Posterior cingulate gyrus (tissue), 11 donors: ENCODE measurements around the gene PRSS16.
"Not testable (repeated sequence)": the region's sequence is repeated elsewhere in the genome, so short reads cannot be mapped to it uniquely, and the experiment has no call there.

ENCODE experiments used
- DNase-seq, 10 donors: peaks; one replicate each; pipeline versions ENCODE4 v3.0.0 to v3.0.0-alpha.2; 2020 to 2021; ENCODE audit warnings: mixed read lengths in 3 of 10
- intact Hi-C: fragments of 100-400 bp; cut with DNase I; formaldehyde crosslinking; loops from one replicate; pipeline ENCODE4 v1.15.1; 2023

PRSS16 gene

DNA sequence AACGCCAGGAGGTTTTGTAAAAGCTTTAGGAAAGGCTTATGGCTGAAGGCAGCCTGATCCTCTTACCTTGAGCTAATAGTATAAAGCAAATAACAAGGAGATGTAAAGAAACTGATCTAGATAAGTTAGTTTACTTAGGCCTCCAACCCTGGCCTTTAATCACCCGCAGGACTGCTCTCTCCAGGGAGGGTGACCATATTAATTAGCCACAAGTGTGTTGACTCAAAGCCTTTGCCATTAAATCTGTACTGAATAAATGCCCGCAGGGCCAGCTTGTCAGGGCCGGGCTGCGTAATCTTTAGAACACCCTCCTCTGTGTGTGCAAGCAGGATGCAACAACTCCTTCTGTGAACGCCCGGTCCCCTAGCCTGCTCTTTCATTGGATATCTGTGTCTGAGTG, 6.1 kb upstream of the PRSS16 start:
- no peak for DNase-seq
- intact Hi-C loops, result no loop called here

DNA sequence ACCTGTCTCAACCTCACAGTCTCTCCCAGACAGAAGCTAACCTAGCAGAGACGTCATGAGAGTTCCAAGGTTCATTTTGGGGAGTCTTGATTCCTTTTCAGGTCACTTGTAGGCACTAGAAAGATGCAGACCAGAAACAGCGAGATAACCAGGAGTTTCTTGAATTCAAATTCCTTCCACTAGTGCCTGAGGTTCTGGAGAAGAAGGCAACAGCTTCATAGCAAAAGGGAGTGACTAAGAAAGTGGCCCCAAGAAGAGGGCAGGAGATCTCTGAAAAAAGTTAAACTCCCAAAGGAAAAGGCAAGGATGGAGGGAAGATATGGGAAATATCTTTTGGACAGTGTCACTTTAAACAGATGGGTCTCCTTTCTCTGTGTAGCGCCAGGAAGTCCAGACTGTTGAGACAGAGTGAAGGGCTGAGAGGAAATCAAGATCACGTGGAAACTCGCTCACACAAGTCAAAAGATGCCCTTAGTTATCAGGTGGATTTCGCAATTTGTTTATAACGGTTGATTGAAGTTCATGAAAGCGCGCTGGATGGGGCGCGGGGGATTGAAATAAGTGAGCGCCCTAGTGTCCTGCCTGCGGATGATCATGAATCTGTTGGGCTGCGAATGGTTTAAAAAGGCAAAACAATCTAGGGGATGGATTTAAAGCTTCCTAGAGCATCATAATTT, 4.8 kb upstream of the PRSS16 start:
- intact Hi-C loops, result no loop called here
- no peak for DNase-seq

DNA sequence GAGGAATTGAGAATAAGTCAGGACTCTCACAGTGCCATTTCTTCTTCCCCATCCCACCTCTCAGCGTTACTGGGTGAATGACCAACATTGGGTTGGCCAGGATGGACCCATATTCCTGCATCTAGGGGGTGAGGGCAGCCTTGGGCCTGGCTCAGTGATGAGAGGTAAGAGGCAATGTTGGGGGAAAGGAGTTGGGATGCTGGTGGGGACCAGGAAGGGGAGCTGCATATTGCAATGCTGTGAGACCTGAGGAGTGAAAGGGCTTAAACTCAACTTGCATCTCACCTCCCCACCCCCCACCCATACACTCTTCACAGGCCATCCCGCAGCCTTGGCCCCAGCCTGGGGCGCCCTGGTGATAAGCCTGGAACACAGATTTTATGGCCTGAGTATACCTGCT, 1.3 kb downstream of the PRSS16 start:
- no peak for DNase-seq
- intact Hi-C loops, result no loop called here

GRCh38 chr6:27250277-27251111, 3.0 kb downstream of the PRSS16 start:
- intact Hi-C loops, result no loop called here
- no peak for DNase-seq

- DNase-seq, result peak in 9 of 10 donors; percentile 19 to 96 (median 74)
- intact Hi-C loops, result no loop called here
Measured at GRCh38 chr6:27251112-27251605, 3.7 kb downstream of the PRSS16 start.

DNA sequence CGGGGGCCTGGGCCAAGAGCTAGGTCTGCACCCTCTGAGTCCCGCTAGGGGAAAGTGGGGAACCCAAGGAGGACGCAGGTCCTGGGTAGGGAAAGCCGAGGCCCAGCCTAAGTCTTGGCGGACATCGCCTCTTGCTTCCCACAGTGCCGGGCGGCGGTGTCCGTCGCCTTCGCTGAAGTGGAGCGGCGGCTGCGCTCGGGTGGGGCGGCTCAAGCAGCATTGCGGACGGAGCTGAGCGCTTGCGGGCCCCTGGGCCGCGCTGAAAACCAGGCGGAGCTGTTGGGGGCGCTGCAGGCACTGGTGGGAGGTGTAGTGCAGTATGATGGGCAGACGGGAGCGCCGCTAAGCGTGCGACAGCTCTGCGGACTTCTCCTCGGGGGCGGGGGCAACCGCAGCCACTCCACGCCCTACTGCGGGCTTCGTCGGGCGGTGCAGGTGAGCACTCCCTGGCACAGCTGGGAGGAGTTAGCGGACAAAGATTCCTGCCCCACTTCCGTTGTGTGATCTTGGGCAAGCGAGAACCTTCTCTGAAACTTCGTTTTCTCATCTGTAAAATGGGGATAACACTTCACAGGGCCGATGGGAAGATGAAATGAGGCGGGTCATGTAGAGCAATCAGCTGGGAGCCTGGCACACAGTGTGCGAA, 4.2 kb downstream of the PRSS16 start:
- peak in 9 of 10 donors; percentile 16 to 96 (median 50) for DNase-seq
- intact Hi-C loops, result no loop called here

DNA sequence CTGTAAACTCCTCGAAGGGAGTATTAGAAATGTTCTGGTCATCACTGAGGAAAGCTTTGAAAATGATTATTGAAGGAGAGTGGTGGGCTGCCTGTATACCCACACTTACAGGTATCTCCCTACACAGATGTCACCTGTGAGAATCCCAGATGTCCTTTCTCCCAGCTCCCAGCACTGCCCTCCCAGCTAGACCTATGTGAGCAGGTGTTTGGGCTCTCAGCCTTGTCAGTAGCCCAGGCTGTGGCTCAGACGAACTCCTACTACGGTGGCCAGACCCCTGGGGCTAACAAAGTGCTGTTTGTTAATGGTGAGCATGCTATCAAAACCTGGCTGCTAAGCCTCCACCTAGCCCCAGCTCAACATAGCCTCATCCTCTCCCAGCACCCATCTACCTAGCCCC, 7.1 kb downstream of the PRSS16 start:
- intact Hi-C loops, result no loop called here

DNA sequence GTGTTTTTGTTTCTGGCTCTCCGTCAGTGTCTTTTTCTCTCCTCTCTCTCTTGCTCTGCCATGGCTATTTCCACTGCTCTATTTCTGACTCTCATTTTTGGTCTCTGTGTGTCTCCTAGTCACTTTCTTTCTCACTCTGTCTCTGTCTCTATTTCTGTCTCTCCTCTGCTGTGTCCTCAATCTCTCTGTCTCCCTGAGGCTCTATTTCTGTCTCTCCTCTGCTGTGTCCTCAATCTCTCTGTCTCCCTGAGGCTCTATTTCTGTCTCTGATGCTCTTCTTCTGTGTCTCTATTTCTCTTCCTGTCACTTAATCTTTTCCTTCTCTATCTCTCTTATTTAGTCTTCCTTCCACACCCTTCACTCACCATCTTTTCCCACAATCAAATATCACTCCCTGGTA, 8.4 kb downstream of the PRSS16 start:
- DNase-seq, result no peak
- intact Hi-C loops, result no loop called here

More for the DNA sequence above, 7.1 kb downstream of the PRSS16 start:
- no peak for DNase-seq

- intact Hi-C loops, result no loop called here
Measured at GRCh38 chr6:27260369-27260768, 12.9 kb downstream of the PRSS16 start.

GRCh38 chr6:27260836-27261375, 13.4 kb downstream of the PRSS16 start:
- no peak for DNase-seq
- intact Hi-C loops, result no loop called here

More at GRCh38 chr6:27260369-27260768, 12.9 kb downstream of the PRSS16 start:
- peak in 1 of 10 donors; percentile 84 for DNase-seq

DNA sequence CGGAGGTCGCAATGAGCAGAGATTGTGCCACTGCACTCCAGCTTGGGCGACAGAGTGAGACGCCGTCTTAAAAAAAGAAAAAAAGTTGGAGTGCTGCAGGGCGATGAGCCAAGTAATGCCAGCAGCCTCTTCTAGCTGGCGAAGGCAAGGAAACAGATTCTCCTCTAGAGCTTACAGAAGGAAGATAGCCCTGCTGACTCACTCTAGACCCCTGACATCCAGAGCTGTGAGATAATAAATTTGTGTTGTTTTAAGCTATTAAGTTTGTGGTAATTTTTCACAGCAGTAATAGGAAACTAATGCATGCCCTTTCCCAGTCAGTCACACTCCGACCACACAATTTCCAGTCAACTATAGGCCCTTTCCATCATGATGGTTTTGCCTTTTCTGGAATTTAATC, 16.4 kb downstream of the PRSS16 start:
- intact Hi-C loops, result no loop called here
- no peak for DNase-seq

DNA sequence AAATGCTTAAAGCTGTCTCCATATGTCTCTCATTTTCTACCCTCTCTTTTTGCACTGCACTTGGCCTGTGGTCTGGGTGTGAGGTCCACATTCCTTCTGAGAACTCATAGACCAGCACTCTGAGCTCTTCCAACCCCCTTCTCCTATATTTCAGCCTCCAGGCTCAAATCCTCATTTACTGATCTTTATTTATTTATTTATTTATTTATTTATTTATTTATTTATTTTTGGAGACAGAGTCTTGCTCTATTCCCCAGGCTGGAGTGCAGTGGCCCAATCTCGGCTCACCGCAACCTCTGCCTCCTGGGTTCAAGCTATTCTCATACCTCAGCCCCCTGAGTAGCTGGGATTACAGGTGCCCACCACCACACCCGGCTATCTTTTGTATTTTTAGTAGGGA, 19.5 kb downstream of the PRSS16 start:
- intact Hi-C loops, result not testable (repeated sequence)

DNA sequence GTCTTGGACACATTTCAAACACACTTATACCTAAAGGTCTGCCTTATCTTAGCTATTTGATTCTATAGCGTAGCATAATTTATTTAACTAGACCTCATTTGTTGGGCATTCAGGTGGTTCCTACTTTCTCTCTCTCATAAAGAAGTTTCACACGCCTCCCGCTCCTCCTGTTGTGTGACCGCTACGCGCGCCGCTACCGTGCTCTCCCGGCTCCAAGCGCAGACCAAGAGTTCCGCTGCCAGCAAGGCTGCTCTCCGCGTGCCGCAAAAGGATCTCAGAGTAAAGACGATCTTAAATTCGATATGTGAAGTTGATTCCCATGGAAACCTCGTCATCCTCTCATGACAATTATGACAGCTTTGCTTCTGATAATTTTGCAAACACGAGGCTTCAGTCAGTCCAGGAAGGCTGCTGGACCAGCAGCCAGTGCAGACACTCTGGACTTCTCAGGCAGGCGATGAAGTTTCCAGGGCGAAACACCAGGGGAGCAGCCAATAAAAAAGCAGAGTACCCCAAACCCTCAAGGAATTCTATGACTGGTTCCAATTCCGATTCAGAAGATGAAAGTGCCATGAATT, 20.4 kb downstream of the PRSS16 start:
- intact Hi-C loops, result no loop called here
- no peak for DNase-seq

More for the DNA sequence above, 19.5 kb downstream of the PRSS16 start:
- DNase-seq, result not testable (repeated sequence)

DNA sequence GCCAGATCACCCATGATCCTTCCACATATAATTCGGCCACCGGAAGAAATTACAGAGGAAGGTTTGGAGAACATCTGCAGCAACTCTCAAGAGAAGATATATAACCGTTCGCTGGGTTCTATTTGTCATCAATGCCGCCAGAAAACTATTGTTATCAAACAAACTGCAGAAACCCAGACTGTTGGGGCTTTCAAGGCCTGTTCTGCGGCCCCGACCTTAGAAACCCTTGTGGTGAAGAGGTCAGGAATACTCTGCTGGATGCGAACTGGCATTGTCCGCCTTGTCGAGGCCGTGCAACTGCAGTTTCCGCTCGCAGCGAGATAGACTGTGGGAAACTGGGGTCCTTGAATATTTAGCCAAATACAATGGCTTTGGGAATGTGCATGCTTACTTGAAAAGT, 21.3 kb downstream of the PRSS16 start:
- no peak for DNase-seq
- intact Hi-C loops, result no loop called here

GRCh38 chr6:27273783-27274182, 26.3 kb downstream of the PRSS16 start:
- no peak for DNase-seq
- intact Hi-C loops, result no loop called here

GRCh38 chr6:27275025-27275956, 27.8 kb downstream of the PRSS16 start:
- no peak for DNase-seq
- intact Hi-C loops, result no loop called here

DNA sequence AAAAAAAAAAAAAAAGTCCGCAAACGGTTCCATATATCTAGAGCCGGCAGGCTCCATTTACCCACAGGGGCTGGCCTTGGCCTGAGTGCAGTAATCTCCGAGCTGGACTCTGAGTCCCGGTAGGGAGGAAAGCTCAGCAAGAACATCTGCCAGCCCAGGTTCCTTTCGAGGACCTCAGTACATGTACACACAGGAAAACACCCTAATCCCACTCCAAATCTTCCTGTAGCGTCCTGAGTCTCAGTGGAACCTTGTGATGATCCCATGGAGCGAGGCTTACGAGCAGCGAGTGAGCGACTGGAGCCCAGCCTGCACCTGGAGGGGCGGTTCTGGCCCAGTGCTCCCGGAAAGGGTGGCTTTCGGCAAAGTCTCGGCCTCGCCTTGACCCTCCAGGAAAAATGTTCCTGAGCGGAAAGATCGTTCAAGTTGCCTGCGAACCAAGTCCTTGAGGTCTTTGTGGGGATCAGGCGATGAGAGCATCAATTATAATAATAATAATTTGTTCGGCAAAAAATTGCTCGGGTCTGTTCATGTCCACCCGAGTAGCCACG, 32.1 kb downstream of the PRSS16 start:
- intact Hi-C loops, result no loop called here
- DNase-seq, result no peak

DNA sequence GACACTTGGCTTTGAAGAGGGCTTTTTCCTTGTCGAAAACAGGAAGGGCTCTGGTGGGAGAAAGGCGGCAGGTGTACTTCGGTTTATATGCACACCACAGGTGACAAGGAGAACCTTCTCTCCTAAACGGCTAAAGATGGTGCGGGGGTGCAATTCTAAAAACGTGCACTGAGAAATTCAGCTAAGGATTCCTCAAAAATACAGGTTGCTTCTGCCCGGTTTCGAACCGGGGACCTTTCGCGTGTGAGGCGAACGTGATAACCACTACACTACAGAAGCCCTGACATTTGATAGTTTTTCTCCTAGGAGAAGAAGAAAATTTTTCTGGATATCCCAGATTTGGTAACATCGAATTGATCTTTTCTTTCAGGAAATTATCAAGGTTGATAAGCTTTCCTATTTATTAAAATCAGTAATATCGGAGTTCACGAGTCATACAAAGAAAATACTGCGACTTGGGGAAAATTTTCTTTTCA, 32.6 kb downstream of the PRSS16 start:
- no peak for DNase-seq
- intact Hi-C loops, result no loop called here

DNA sequence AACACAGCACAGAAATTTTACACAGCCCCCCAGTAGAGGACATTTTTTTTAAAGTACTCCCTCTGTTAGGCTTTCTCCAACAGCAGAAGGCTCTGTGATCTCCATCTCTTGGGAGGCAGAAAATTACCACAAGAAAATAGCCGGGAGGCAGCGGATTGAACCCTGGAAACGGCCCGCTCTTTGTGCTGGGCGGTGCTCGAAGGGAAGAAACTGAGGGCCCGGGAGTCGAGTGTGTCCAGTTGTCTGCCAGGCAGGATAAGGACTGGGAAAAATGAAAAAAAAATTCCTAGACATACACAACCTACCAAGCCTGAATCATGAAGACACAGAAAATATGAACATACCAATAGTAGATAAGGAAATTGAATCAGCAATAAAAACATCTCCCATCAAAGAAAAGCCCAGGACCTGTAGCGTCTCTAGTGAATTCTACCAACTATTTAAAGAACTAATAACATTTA, 33.1 kb downstream of the PRSS16 start:
- intact Hi-C loops, result no loop called here
- no peak for DNase-seq
